ENCODE results near the gene PCBP3.

DNA sequence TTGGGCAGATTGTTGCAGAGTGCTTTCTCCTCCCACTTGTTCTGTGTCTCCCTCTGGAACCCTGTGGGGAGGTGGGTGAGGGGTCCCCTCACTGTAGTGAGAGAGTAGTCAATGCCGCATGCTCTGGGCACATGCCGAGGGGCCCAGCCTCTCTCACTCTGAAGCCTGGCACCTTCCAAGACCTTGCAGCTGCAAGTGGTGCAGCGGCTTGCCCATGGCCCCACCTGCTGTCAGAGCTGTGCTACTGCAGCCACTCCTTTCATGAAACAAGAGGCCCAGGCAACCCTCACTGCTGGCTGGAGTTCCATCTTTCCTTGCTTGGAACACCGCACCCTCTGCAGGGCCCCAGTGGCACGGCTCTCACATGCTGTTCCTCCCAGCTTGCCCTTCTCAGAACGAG, 279.6 kb downstream of the PCBP3 start:
- no peak for TF ChIP-seq POLR2A (IDR thresholded peaks at IDR 0.05)
- TF ChIP-seq, protein P1, sequence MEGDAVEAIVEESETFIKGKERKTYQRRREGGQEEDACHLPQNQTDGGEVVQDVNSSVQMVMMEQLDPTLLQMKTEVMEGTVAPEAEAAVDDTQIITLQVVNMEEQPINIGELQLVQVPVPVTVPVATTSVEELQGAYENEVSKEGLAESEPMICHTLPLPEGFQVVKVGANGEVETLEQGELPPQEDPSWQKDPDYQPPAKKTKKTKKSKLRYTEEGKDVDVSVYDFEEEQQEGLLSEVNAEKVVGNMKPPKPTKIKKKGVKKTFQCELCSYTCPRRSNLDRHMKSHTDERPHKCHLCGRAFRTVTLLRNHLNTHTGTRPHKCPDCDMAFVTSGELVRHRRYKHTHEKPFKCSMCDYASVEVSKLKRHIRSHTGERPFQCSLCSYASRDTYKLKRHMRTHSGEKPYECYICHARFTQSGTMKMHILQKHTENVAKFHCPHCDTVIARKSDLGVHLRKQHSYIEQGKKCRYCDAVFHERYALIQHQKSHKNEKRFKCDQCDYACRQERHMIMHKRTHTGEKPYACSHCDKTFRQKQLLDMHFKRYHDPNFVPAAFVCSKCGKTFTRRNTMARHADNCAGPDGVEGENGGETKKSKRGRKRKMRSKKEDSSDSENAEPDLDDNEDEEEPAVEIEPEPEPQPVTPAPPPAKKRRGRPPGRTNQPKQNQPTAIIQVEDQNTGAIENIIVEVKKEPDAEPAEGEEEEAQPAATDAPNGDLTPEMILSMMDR (IDR thresholded peaks at IDR 0.05) = peak; percentile 63 to 84 (median 65)
